ENCODE measurements around the gene ZNF215. TPM values are rescaled to one million over a fixed set of nuclear protein-coding genes. Genes with fewer than 3 reads are reported as not detected.
"Not testable (repeated sequence)": the region's sequence is repeated elsewhere in the genome, so short reads cannot be mapped to it uniquely, and the experiment has no call there.

Gene ZNF215
- total and polyA plus RNA-seq, 10 donors: 0.26 to 8.4 (median 3.6) TPM

GRCh38 chr11:6962673-6963072, 36.4 kb downstream of the ZNF215 start:
- intact Hi-C loops (cut with DNase I; ENCODE audit: low total_unique reads): no loop called here
- no peak overlapping the region for H3K27ac ChIP-seq
- H3K36me3 ChIP-seq: no peaks in the 10 kb centered on the region
- H3K4me3 ChIP-seq: no peak overlapping the region
- H3K9me3 ChIP-seq: peaks cover 0 to 14% (median 9%) of the 10 kb centered on the region in 8 donors
- TF ChIP-seq CTCF (IDR thresholded peaks at IDR 0.05 in 8 of 11, conservative IDR thresholded peaks at IDR 0.05 in 3 of 11) (no peak), POLR2A (IDR thresholded peaks at IDR 0.05) (no peak), POLR2AphosphoS5 (IDR thresholded peaks at IDR 0.05) (no peak)
- no peak for DNase-seq
- 81 to 94% (median 86%) methylated on average over 1 of the region's 1 CpG for WGBS, 5 donors
- no peaks in the 10 kb centered on the region for H3K27me3 ChIP-seq (replicated peaks in 1 of 7)
- no peaks in the 10 kb centered on the region for H3K4me1 ChIP-seq

- no peak for DNase-seq
- intact Hi-C loops (cut with DNase I; ENCODE audit: low total_unique reads): no loop called here
- no peaks in the 10 kb centered on the region for H3K27me3 ChIP-seq (replicated peaks in 1 of 7)
- no peak overlapping the region for H3K4me3 ChIP-seq
- H3K9me3 ChIP-seq: peaks cover 0 to 24% (median 16%) of the 10 kb centered on the region in 8 donors
- H3K36me3 ChIP-seq: no peaks in the 10 kb centered on the region
- whole genome bisulfite sequencing, 5 donors: 76 to 97% (median 95%) methylated on average over 1 of the region's 1 CpG
- no peak overlapping the region for H3K27ac ChIP-seq
- TF ChIP-seq CTCF (IDR thresholded peaks at IDR 0.05 in 8 of 11, conservative IDR thresholded peaks at IDR 0.05 in 3 of 11) (no peak), POLR2AphosphoS5 (IDR thresholded peaks at IDR 0.05) (no peak), POLR2A (IDR thresholded peaks at IDR 0.05) (no peak)
- H3K4me1 ChIP-seq: no peaks in the 10 kb centered on the region
Observed at GRCh38 chr11:6968816-6969215, 42.6 kb downstream of the ZNF215 start.

- H3K36me3 ChIP-seq; intact Hi-C loops (cut with DNase I; ENCODE audit: low total_unique reads); H3K4me1 ChIP-seq; H3K27ac ChIP-seq; H3K4me3 ChIP-seq; H3K27me3 ChIP-seq (replicated peaks in 1 of 7); DNase-seq: not testable (repeated sequence)
- H3K9me3 ChIP-seq: peaks cover 0 to 24% (median 16%) of the 10 kb centered on the region in 8 donors
- 74 to 89% (median 76%) methylated on average over 4 of the region's 4 CpGs for WGBS, 5 donors
Observed at GRCh38 chr11:6969854-6970253, 43.6 kb downstream of the ZNF215 start.

- 67 to 80% (median 75%) methylated on average over 2 of the region's 2 CpGs for WGBS, 5 donors
- H3K36me3 ChIP-seq: no peaks in the 10 kb centered on the region
Observed at GRCh38 chr11:6979365-6979764, 53.1 kb downstream of the ZNF215 start.

More at GRCh38 chr11:6979365-6979764, 53.1 kb downstream of the ZNF215 start:
- no peaks in the 10 kb centered on the region for H3K27me3 ChIP-seq (replicated peaks in 1 of 7)
- H3K27ac ChIP-seq: no peak overlapping the region
- H3K9me3 ChIP-seq: no peaks in the 10 kb centered on the region
- no peak for DNase-seq
- TF ChIP-seq POLR2AphosphoS5 (IDR thresholded peaks at IDR 0.05) (no peak), POLR2A (IDR thresholded peaks at IDR 0.05) (no peak), CTCF (IDR thresholded peaks at IDR 0.05 in 8 of 11, conservative IDR thresholded peaks at IDR 0.05 in 3 of 11) (no peak)
- intact Hi-C loops (cut with DNase I; ENCODE audit: low total_unique reads): no loop called here
- no peaks in the 10 kb centered on the region for H3K4me1 ChIP-seq
- no peak overlapping the region for H3K4me3 ChIP-seq
